ENCODE data around the gene ZNF17.

ZNF17 gene

DNA sequence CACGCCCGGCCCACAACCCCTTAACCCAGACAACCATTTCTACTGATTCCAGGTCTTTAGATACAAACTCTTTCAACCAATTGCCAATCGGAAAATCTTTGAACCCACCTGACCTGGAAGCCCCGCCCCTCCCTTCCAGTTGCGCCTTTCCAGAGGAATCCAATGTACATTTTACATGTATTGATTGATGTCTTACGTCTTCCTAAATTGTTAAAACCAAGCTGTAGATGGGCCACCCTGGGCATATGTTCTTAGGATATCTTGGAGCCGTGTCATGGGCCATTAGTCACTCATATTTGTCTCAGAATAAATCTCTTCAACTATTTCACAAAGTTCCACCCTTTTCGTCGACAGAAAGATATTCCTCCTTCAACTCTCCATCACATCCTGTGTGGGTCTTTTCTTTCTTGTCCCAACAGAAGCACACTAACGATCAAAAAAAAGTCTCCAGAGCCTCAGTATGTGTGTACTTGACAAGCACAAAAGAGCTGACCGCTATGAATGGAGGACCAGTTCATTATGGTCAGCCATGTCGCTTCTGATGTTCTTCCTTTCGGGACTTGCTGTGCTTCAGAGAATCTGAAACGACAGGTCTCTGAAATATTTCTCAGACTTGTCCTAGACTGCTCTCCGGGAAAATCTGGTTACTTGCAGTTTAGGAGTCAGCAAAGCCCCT is 23.6 kb downstream of the ZNF17 start:
- no peak for DNase-seq (ENCODE audit: low spot score)

DNA sequence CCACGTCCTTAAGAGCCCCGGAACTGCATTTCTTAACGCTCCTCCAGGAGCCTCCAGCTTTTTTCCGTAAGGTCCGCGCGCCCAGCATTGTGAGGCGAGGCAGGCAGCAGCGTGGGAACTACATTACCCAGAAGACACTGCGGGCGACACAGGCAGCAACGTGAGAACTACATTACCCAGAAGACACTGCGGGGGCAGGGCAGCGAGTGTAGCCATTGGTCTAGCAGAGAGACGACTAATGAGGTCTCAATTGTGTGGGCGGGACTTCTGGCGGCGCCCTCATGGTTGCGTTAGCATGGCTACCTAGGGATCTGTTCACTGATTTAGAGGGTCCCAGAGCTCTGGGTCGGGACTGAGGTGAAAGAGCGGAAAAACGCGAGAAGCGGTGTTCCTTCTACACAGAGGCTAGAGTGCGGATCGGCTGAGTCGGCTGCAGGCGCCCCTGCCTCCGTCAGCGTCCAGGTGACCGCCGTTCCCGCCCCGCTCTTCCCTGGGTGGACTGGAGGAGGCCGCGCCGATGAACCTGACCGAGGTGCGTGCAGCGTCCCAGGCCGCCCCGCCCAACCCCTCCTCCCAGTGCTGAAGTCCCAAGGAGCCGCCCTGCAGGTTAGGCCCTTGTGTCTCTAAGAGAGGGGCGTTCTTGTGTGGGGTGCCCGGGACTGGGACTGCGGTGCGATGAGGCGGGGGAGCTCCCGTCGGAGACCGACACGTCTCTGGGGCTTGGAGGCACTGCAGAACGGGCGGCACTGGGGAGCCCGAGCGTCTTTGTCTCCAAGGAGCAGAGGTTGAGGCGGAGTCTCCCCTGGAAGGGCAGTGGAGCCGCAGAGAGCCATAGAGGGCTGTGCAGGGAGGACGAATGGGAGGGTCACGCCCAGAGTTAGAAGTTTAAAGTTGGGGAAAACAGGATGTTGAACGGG is 24.4 kb downstream of the ZNF17 start, which contains the start of gene ZNF749:
Gene ZNF749 (plus strand): TSS at position 264 of the 917 bp plus-strand sequence. CDS start 254 bp downstream, at position 518.
- DNase-seq (ENCODE audit: low spot score) = peak; percentile 99

- DNase-seq (ENCODE audit: low spot score) = no peak
Measured at GRCh38 chr19:57436417-57436816, 25.5 kb downstream of the ZNF17 start.

DNA sequence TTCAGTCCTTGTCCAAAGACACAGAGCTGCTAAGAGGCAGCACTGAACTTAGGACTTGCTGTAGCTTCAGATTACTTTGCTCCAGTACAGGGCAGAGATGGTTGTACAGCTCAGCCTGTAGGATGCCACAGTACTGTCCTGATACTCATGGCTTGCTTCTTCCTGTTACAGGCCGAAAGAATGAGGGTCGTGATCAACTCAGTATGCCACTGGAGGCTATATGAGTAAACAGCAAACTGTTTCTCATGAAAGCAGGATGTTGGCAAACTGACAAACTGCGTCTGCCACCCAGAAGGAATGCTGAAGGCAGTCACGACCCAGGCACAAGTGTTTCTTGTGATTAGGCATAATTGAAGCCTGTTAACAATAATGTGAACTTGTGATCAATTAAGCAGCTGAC is 27.0 kb downstream of the ZNF17 start:
- DNase-seq (ENCODE audit: low spot score) = no peak

- DNase-seq (ENCODE audit: low spot score) = no peak
Measured at GRCh38 chr19:57438925-57439324, 28.0 kb downstream of the ZNF17 start.

DNA sequence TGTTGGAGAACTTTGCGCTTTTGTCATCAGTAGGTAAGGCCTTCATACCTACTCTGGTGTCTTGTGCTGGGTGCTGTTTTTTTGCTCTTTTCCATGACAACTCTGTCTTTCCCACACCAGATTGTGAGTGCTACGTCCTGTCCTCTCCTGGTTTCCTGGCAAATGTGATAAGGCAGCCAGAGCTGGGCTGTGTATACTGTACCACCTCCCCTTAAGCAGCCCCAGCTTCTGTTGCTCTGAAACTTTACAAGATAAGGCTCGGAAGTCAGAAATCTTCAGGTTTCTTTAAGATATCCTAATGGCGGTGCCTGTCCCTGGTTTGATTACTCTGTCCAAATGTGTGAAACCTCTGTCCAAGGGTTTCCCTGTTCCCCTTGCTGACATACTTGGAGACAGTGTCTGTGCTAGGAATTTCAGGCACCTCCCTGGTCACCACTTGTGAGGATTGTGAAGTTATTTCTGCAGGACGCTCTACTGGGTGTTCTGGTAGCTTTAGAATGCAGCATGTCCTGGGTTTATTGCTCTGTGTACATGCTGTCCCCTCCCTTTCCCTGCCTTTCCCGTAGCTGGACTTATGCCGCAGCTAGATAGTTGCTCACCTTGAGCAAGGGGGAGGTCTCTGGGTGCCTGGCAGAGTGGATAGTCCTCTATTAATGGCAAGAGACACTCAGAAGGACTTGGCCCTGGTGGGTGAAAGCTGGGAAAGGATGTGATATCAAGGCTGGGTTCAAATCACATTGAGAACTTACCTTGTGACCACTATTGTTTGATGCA is 31.2 kb downstream of the ZNF17 start:
- no peak for DNase-seq (ENCODE audit: low spot score)

DNA sequence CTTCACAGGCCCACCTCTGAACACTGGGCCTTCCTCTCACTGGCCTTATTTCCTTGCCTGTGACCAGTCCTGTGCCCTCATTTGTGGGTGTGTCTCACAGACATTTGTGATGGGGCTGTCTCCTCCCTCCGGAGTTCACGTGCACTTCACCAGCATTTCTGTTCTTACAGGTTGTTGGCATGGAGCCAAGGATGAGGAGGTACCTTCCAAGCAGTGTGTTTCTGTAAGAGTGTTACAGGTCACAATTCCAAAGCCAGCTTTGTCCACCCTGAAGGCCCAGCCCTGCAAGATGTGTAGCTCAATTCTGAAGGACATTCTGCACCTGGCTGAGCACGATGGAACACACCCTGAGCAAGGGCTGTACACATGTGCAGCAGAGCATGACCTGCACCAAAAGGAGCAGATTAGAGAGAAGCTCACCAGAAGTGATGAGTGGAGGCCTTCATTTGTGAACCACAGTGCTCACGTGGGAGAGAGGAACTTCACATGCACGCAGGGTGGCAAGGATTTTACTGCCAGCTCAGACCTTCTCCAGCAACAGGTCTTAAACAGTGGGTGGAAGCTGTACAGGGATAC is 32.2 kb downstream of the ZNF17 start:
- DNase-seq (ENCODE audit: low spot score) = no peak

DNA sequence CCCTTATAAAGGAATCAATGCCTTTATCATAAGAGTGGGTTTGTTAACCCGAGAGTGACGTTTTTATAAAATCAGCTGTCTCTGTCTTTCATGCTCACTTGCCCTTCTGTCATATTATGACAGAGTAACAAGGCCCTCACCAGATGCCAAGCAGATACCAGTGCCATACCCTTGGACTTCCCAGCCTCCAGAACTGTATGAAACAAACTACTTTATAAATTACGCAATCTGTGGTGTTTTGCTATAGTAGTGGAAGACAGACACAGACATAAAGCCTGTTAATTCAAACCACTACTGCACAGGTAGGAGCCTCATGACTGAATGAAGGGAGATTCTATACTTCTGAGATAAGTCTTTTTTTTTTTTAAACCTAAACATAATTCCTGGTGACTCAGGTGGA is 41.3 kb downstream of the ZNF17 start:
- DNase-seq (ENCODE audit: low spot score) = no peak

DNA sequence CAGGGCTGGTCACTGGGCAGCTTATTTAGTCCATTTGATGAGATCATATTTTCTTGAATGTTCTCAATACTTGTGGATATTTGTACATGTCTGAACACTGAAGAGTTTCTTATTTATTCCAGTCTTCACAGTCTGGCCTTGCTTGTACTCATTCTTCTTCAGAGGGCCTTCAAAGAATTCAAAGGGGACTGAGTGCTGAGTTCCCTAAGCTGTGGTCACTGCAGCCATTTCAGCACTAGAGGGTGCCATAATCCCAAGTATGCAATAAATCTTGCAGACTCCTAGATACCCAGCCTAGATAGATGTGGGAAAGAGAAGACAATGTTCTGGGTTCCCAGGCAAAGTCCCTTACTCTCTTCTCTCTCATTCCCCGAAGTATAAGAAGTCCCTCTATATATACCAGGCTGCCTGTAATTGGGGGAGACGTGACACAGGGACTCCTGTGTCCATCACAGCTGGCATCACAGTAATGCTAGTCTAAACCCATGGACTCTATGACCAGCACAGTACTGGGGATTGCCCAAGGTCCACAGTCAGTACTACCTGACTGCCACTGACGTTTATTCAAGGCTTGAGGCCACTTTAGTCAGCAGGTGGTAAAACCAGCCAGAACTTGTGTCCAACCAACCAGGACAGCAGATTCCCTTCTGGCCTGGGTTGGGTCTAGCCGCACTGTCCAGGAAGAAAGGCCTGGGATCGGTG is 54.9 kb downstream of the ZNF17 start:
- peak; percentile 38 for DNase-seq (ENCODE audit: low spot score)

DNA sequence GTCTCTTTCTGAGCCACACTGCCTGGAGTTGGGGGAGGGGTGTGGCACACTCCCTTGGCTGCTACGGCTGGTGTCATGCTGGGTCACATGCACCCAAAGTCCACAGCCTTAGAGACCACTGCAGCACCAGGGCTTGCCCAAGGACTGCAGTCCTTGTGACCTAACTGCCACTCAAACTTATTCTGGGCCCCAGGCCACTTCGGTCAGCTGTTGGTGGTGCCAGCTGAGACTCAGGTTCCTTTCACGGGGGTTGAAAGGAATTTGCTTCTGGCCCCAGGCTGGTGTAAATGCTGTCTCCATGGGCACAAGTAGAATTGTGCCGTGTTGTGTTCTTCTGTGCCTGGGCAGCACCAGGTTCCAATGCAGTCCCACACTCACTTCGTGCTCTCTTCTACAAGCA is 55.5 kb downstream of the ZNF17 start:
- DNase-seq (ENCODE audit: low spot score) = no peak

Data from CD4-positive, alpha-beta T cell treated with Interleukin-2 at 100 ng/mL for 4 hours (primary cell).